HepG2 (cell line): ENCODE data around the gene ZNF865. TPM values are rescaled to one million over a fixed set of nuclear protein-coding genes. Genes with fewer than 3 reads are reported as not detected.
A peak's percentile ranks its signal among the peaks of the same experiment; 100 is the strongest.

Source experiments
- ARID5B ChIP-seq: IDR thresholded peaks from 2 replicates; pipeline ENCODE4 v1.4.0; 2020; ENCODE audit warnings: mild to moderate bottlenecking, missing genetic modification reagents
- CREM ChIP-seq, 2 experiments: sonication (generic) in 1 of 2; formaldehyde crosslinking in 1 of 2; IDR thresholded peaks; 2 replicates each; pipeline versions ENCODE4 v1.4.0 to v1.6.1; 2016 to 2020; ENCODE audit warnings: antibody characterized with exemption in 1 of 2, mild to moderate bottlenecking in 1 of 2, missing genetic modification reagents in 1 of 2
- ESRRA ChIP-seq: sonication (generic); formaldehyde crosslinking; IDR thresholded peaks from 2 replicates; pipeline ENCODE4 v1.5.1; 2020; ENCODE audit warnings: mild to moderate bottlenecking, low read depth, missing genetic modification reagents
- HNF4G ChIP-seq, 2 experiments: sonication (generic) in 1 of 2; formaldehyde crosslinking in 1 of 2; IDR thresholded peaks; 2 replicates each; pipeline versions ENCODE4 v1.4.0 to v1.6.1; 2011 to 2020; ENCODE audit warnings: borderline replicate concordance in 2 of 2, low read depth in 2 of 2, mild to moderate bottlenecking in 2 of 2, low read length in 1 of 2, missing genetic modification reagents in 1 of 2, moderate library complexity in 1 of 2
- JUND ChIP-seq: sonication (generic); formaldehyde crosslinking; IDR thresholded peaks from 2 replicates; pipeline ENCODE4 v1.8.0; 2022; ENCODE audit warnings: mild to moderate bottlenecking, missing genetic modification reagents
- KLF11 ChIP-seq: IDR thresholded peaks from 2 replicates; pipeline ENCODE4 v1.6.1; 2016; ENCODE audit warnings: missing compliant biosample characterization
- MEF2D ChIP-seq: sonication (generic); formaldehyde crosslinking; IDR thresholded peaks from 2 replicates; pipeline ENCODE4 v1.5.1; 2020; ENCODE audit warnings: mild to moderate bottlenecking, missing genetic modification reagents
- PAWR ChIP-seq: sonication (generic); formaldehyde crosslinking; IDR thresholded peaks from 2 replicates; pipeline ENCODE4 v1.4.0; 2020; ENCODE audit warnings: missing genetic modification reagents, mild to moderate bottlenecking, borderline replicate concordance
- RXRA ChIP-seq: sonication (generic); formaldehyde crosslinking; IDR thresholded peaks from 2 replicates; pipeline ENCODE4 v1.5.1; 2020; ENCODE audit warnings: missing genetic modification reagents
- SALL2 ChIP-seq: sonication (generic); formaldehyde crosslinking; IDR thresholded peaks from 2 replicates; pipeline ENCODE4 v1.8.1; 2023; ENCODE audit warnings: mild to moderate bottlenecking, missing genetic modification reagents, inconsistent platforms
- SMC3 ChIP-seq: IDR thresholded peaks from 2 replicates; pipeline ENCODE4 v1.6.1; 2011; ENCODE audit warnings: low read length, improper control_type of control experiment
- SP1 ChIP-seq, 2 experiments: fragments of 450-650 bp in 1 of 2; sonication (generic) in 1 of 2; formaldehyde crosslinking in 1 of 2; IDR thresholded peaks; 2 replicates each; pipeline versions ENCODE4 v1.4.0 to v1.6.1; 2016 to 2020; ENCODE audit warnings: missing genetic modification reagents in 1 of 2
- ZBTB2 ChIP-seq: sonication (generic); formaldehyde crosslinking; IDR thresholded peaks from 2 replicates; pipeline ENCODE4 v1.8.0; 2022; ENCODE audit warnings: low read depth, missing genetic modification reagents
- ZMYM3 ChIP-seq: sonication (generic); formaldehyde crosslinking; IDR thresholded peaks from 2 replicates; pipeline ENCODE4 v1.5.1; 2020; ENCODE audit warnings: mild to moderate bottlenecking, missing genetic modification reagents
- ZNF558 ChIP-seq: sonication (generic); formaldehyde crosslinking; IDR thresholded peaks from 2 replicates; pipeline ENCODE4 v1.9.0; 2022; ENCODE audit warnings: mild to moderate bottlenecking, missing genetic modification reagents, borderline replicate concordance
- ZNF687 ChIP-seq: sonication (generic); formaldehyde crosslinking; IDR thresholded peaks from 2 replicates; pipeline ENCODE4 v1.5.1; 2020; ENCODE audit warnings: mild to moderate bottlenecking, missing genetic modification reagents, moderate library complexity
- ZNF704 ChIP-seq: sonication (generic); formaldehyde crosslinking; IDR thresholded peaks from 2 replicates; pipeline ENCODE4 v1.8.1; 2023; ENCODE audit warnings: mild to moderate bottlenecking, inconsistent platforms, moderate library complexity, missing genetic modification reagents, borderline replicate concordance
- polyA plus RNA-seq, 8 experiments: library from polyadenylated mRNA; depleted of rRNA in 3 of 8; stranded (reverse) in 7 of 8; unstranded in 1 of 8; fragments of >200 nt; fragmentation: Illumina TruSeq in 4 of 8; extraction: Trizol in 4 of 8; gene quantifications; 2 replicates each; pipeline versions ENCODE4 v1.2.1 to v1.2.3, GENCODE V29; 2011 to 2016; ENCODE audit warnings: low read depth in 4 of 8, missing spikeins in 1 of 8, mixed read lengths in 1 of 8; ENCODE audit not compliant: insufficient read depth in 1 of 8
- total RNA-seq, 5 experiments: library from RNA; depleted of rRNA; stranded (reverse); fragments of >200 nt; fragmentation: Illumina TruSeq; extraction: Trizol; gene quantifications; 2 replicates each; pipeline ENCODE4 v1.2.3, GENCODE V29; 2016; ENCODE audit warnings: low read depth in 1 of 5

The ZNF865 gene
- total and polyA plus RNA-seq, 2 of the 13 experiments (the other 11 are each of a cell fraction or from before 2014, with no cell fraction given), result 0.93 to 1.0 TPM

GRCh38 chr19:55580628-55581144, 24.8 kb upstream of the ZNF865 start, which contains the start of gene ZNF579 (continued):
- TF ChIP-seq ZMYM3 (CRISPR knock-in tag) (peak; percentile 66; the same call in 1 of the 2 replicates), ZNF687 (CRISPR knock-in tag) (peak; percentile 65), PAWR (CRISPR knock-in tag) (no peak; the same call in 1 of the 2 replicates), SALL2 (0 out of 2 replicates have a peak, but pooled peaks have one; percentile 16), SP1 (IDR thresholded peaks at IDR 0.05) (no peak), SP1 (CRISPR knock-in tag; IDR thresholded peaks at IDR 0.05) (peak; percentile 69; the same call in 1 of the 2 replicates), ZBTB2 (CRISPR knock-in tag) (no peak), ESRRA (CRISPR knock-in tag) (0 out of 2 replicates have a peak, but pooled peaks have one; percentile 26), HNF4G (IDR thresholded peaks at IDR 0.05; ENCODE audit: borderline replicate concordance, low read depth, low read length) (no peak), HNF4G (CRISPR knock-in tag; IDR thresholded peaks at IDR 0.05; ENCODE audit: borderline replicate concordance, low read depth) (no peak), MEF2D (no peak), SMC3 (no peak), KLF11 (CRISPR knock-in tag) (no peak), JUND (no peak), ZNF704 (CRISPR knock-in tag) (peak; percentile 42; the same call in 1 of the 2 replicates), ZNF558 (CRISPR knock-in tag) (0 out of 2 replicates have a peak, but pooled peaks have one; percentile 24), CREM (IDR thresholded peaks at IDR 0.05) (0 out of 2 replicates have a peak, but pooled peaks have one; percentile 16), CREM (CRISPR knock-in tag; IDR thresholded peaks at IDR 0.05) (no peak), ARID5B (CRISPR knock-in tag) (peak; percentile 24; the same call in 1 of the 2 replicates), RXRA (CRISPR knock-in tag) (no peak)
